Breast epithelium (tissue), 4 donors: ENCODE measurements around the gene CCDC97. TPM values are rescaled to one million over a fixed set of nuclear protein-coding genes. Genes with fewer than 3 reads are reported as not detected.
"Not testable (repeated sequence)": the region's sequence is repeated elsewhere in the genome, so short reads cannot be mapped to it uniquely, and the experiment has no call there.

Source experiments
- DNase-seq, 2 donors: peaks; one replicate each; pipeline ENCODE4 v3.0.0-alpha.2; 2019; ENCODE audit warnings: low spot score in 2 of 2
- H3K27ac ChIP-seq, 2 donors: fragments of 200-600 bp; sonication (generic) in 1 of 2; one replicate each; pipeline ENCODE4 v1.5.1; 2016 to 2019; ENCODE audit warnings: mild to moderate bottlenecking in 1 of 2
- H3K27me3 ChIP-seq, 2 donors: fragments of 200-600 bp; sonication (generic) in 1 of 2; one replicate each; pipeline versions ENCODE4 v1.5.1 to v1.6.0; 2017 to 2019; ENCODE audit warnings: control low read depth in 1 of 2, mild to moderate bottlenecking in 1 of 2
- H3K36me3 ChIP-seq: fragments of 200-600 bp; one replicate; pipeline ENCODE4 v1.5.1; 2019
- H3K4me1 ChIP-seq, 2 donors: fragments of 200-600 bp; sonication (generic); one replicate each; pipeline ENCODE4 v1.5.1; 2016 to 2019; ENCODE audit warnings: control low read depth in 1 of 2
- H3K4me3 ChIP-seq, 3 donors: fragments of 200-600 bp; sonication (generic); 1 replicate in 2 of 3; 2 replicates in 1 of 3; pipeline ENCODE4 v1.5.1; 2016 to 2019; ENCODE audit warnings: mild to moderate bottlenecking in 3 of 3, moderate library complexity in 2 of 3
- H3K9me3 ChIP-seq, 2 donors: fragments of 200-600 bp; sonication (generic) in 1 of 2; one replicate each; pipeline ENCODE4 v1.5.1; 2016 to 2019; ENCODE audit warnings: control low read depth in 1 of 2
- CTCF ChIP-seq, 3 donors: fragments of 450-650 bp; IDR thresholded peaks; one replicate each; pipeline ENCODE4 v1.5.1; 2016 to 2017; ENCODE audit warnings: antibody characterized with exemption in 3 of 3, mild to moderate bottlenecking in 3 of 3, moderate library complexity in 3 of 3
- POLR2A ChIP-seq: fragments of 450-650 bp; IDR thresholded peaks from one replicate; pipeline ENCODE4 v1.6.1; 2016; ENCODE audit warnings: antibody characterized with exemption, mild to moderate bottlenecking, moderate library complexity
- POLR2AphosphoS5 ChIP-seq, 3 donors: sonication (generic); formaldehyde crosslinking; IDR thresholded peaks; one replicate each; pipeline ENCODE4 v1.6.1; 2017; ENCODE audit warnings: antibody characterized with exemption in 3 of 3
- intact Hi-C: fragments of 100-400 bp; cut with DNase I; formaldehyde crosslinking; loops from one replicate; pipeline ENCODE4 v1.15.1; 2023; ENCODE audit warnings: low total_unique reads
- total RNA-seq, 3 donors: library from RNA; depleted of rRNA; stranded (reverse); fragments of >200 nt; gene quantifications; one replicate each; pipeline ENCODE4 v1.1.0, GENCODE V29; 2016

The CCDC97 gene
- total RNA-seq, 3 donors from 2014 or later = 15.4 to 15.7 (median 15.4) TPM

DNA sequence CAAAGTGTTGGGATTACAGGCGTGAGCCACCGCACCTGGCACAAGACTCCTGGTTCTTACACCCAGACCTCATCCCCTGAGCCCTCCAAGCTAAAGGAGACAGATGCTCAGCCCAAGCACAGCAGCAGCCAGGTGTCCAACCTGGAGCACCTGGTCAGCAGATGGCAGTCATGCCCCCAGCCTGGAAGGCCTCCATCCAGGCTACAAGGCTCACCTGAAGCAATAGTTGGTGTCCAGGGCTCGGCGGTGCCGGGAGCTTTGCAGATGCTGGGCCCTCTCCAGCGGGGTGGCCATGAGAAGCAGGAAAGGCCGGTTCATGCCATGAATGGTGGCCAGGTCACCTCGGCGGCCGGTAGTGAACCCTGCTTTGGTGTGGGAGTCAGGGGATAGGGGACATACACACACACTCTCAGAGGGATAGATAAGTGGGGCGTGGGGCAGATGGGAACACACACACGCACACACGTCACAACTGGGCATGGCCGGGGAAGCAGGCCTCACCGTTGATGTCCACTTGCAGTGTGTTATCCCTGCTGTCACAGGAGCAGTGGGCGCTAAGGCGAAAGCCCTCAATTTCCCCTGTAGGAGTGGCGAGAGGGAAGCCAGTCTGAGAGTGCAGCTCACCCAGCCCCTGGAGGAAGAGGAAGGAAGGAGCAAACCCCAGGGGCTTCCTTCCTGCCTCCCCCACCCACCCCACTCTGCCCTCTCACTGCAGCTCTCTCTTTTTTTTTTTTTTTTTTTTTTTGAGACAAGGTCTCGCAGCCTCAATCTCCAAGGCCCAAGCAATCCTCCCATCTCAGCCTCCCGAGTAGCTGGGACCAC lies 31.9 kb downstream of the CCDC97 start:
- intact Hi-C loops = no loop called here
- Histone ChIP-seq H3K4me3 (no peak overlapping the region), H3K36me3 (no peaks in the 10 kb centered on the region), H3K27me3 (no peaks in the 10 kb centered on the region), H3K4me1 (no peaks in the 10 kb centered on the region), H3K9me3 (no peaks in the 10 kb centered on the region), H3K27ac (no peak overlapping the region)
- TF ChIP-seq CTCF (IDR thresholded peaks at IDR 0.05) = peak in 1 of 3 donors; percentile 9
- no peak for TF ChIP-seq POLR2AphosphoS5 (IDR thresholded peaks at IDR 0.05)
- no peak for TF ChIP-seq POLR2A
- no peak for DNase-seq

GRCh38 chr19:41344162-41344561 lies 34.2 kb downstream of the CCDC97 start:
- TF ChIP-seq POLR2AphosphoS5 (IDR thresholded peaks at IDR 0.05) (no peak), CTCF (IDR thresholded peaks at IDR 0.05) (no peak), POLR2A (no peak)
- intact Hi-C loops = no loop called here

GRCh38 chr19:41346916-41347315 lies 36.9 kb downstream of the CCDC97 start:
- not testable (repeated sequence) for H3K9me3 ChIP-seq, H3K27me3 ChIP-seq, H3K4me3 ChIP-seq, H3K4me1 ChIP-seq, H3K36me3 ChIP-seq, H3K27ac ChIP-seq, DNase-seq
- intact Hi-C loops = loop anchor here (2.0 kb wide), 1 partner anchor 50 kb away; the partner anchor contains the start of genes BCKDHA and EXOSC5

More at GRCh38 chr19:41344162-41344561, 34.2 kb downstream of the CCDC97 start:
- Histone ChIP-seq H3K4me1 (no peaks in the 10 kb centered on the region), H3K36me3 (no peaks in the 10 kb centered on the region), H3K4me3 (no peak overlapping the region), H3K27ac (no peak overlapping the region), H3K27me3 (no peaks in the 10 kb centered on the region), H3K9me3 (no peaks in the 10 kb centered on the region)
- DNase-seq = no peak

- DNase-seq = no peak
- H3K27me3 ChIP-seq = no peaks in the 10 kb centered on the region
- H3K27ac ChIP-seq = peak overlapping the region; percentile 78 to 92
- H3K4me1 ChIP-seq = peaks cover 0 to 6% of the 10 kb centered on the region in 2 donors
- TF ChIP-seq CTCF (IDR thresholded peaks at IDR 0.05) (no peak), POLR2A (no peak), POLR2AphosphoS5 (IDR thresholded peaks at IDR 0.05) (no peak)
- no peaks in the 10 kb centered on the region for H3K36me3 ChIP-seq
- peak overlapping the region; percentile 82 to 97 (median 82) for H3K4me3 ChIP-seq
- intact Hi-C loops = no loop called here
- no peaks in the 10 kb centered on the region for H3K9me3 ChIP-seq
Measured at GRCh38 chr19:41350735-41351338, 40.9 kb downstream of the CCDC97 start.

GRCh38 chr19:41351339-41352245 lies 41.6 kb downstream of the CCDC97 start:
- DNase-seq = no peak
- TF ChIP-seq POLR2AphosphoS5 (IDR thresholded peaks at IDR 0.05) = peak in 1 of 3 donors; percentile 8
- no peak for TF ChIP-seq CTCF (IDR thresholded peaks at IDR 0.05)
- no peaks in the 10 kb centered on the region for H3K36me3 ChIP-seq
- no peaks in the 10 kb centered on the region for H3K9me3 ChIP-seq
- peaks cover 0 to 6% of the 10 kb centered on the region in 2 donors for H3K4me1 ChIP-seq
- peak overlapping the region; percentile 82 to 97 (median 82) for H3K4me3 ChIP-seq
- peak overlapping the region; percentile 78 to 92 for H3K27ac ChIP-seq
- no peaks in the 10 kb centered on the region for H3K27me3 ChIP-seq
- intact Hi-C loops = no loop called here
